Testis (tissue), 2 donors: ENCODE results near the gene PRDM2.

Source experiments
- CTCF ChIP-seq, 3 experiments: fragments of 450-650 bp in 2 of 3; fragments of 200-600 bp in 1 of 3; sonication (generic) in 1 of 3; IDR thresholded peaks; one replicate each; pipeline ENCODE4 v1.5.1; 2016 to 2019; ENCODE audit warnings: antibody characterized with exemption in 3 of 3, mild to moderate bottlenecking in 2 of 3, moderate library complexity in 1 of 3
- POLR2A ChIP-seq: fragments of 450-650 bp; IDR thresholded peaks from one replicate; pipeline ENCODE4 v1.6.1; 2017; ENCODE audit warnings: antibody characterized with exemption, mild to moderate bottlenecking, moderate library complexity

GRCh38 chr1:13788795-13789194 is 88.8 kb downstream of the PRDM2 start:
- no peak for TF ChIP-seq CTCF (IDR thresholded peaks at IDR 0.05)
- TF ChIP-seq POLR2A: no peak
